B cell (primary cell): Measurements from ENCODE around the gene RTP4.

Experiments used
- CTCF ChIP-seq: fragments of 200-600 bp; IDR thresholded peaks from one replicate; pipeline ENCODE4 v1.8.0; 2022; ENCODE audit warnings: antibody characterized with exemption, mild to moderate bottlenecking
- EZH2 ChIP-seq: IDR thresholded peaks from 2 replicates; pipeline ENCODE4 v1.6.1; 2012; ENCODE audit warnings: borderline replicate concordance, low read depth, mild to moderate bottlenecking, moderate library complexity, low read length; ENCODE audit not compliant: insufficient read depth, poor library complexity, severe bottlenecking

GRCh38 chr3:187359798-187360486 lies 8.2 kb upstream of the RTP4 start:
- no peak for TF ChIP-seq CTCF
- TF ChIP-seq EZH2: no peak
